Activated CD4-positive, alpha-beta T cell treated with anti-CD3 and anti-CD28 coated beads, Interleukin-2, amount 50 U/mL, for 24 hours (primary cell): ENCODE results near the gene RHAG.

Experiments
- DNase-seq, 2 donors: peaks; one replicate each; pipeline ENCODE4 v3.0.0-alpha.2; 2020; ENCODE audit warnings: low read depth in 1 of 2, low spot score in 1 of 2

Gene RHAG

GRCh38 chr6:49565261-49565660 is 71.4 kb downstream of the RHAG start:
- DNase-seq = no peak

GRCh38 chr6:49564552-49564951 is 72.1 kb downstream of the RHAG start:
- no peak for DNase-seq

GRCh38 chr6:49563006-49563886 is 73.4 kb downstream of the RHAG start:
- no peak for DNase-seq

- DNase-seq = no peak
Measured at GRCh38 chr6:49558238-49558637, 78.4 kb downstream of the RHAG start.

DNA sequence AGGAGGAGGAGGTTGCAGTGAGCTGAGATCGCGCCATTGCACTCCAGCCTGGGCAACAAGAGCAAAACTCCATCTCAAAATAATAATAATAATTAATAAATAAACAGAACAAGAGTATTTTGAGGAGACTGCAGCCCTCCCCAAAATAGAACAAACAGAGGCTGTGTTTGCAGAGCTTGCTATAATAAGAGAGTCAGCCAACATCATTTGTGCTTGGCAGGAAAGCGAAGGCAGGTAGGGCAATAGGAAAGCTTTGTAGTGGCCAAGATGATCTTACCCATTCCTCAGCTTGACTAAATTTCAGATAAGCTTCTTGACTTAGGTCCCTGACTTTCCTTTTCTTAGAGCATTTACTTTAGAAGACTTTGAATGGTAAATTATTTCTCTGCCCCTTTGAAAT is 79.5 kb downstream of the RHAG start:
- DNase-seq = no peak

DNA sequence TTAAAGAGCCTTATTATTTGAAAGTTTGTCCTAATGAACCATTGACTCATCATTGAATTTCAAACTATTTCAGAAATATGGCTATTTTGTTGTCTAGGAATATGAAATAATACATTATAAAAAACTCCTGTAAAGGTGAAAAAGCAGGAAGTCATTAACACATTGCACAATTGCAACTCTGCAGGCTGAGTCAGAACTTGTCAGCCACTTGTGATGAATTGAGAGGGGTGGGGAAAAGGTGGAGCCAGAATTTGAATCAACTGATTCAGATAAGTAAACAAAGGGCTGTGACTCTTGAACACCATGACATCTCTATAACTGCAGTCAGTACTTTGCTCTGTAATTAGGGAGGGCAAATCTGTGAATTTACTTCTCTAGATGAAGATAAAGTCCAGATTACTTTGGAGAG is 80.2 kb downstream of the RHAG start:
- DNase-seq = no peak

GRCh38 chr6:49555951-49556350 is 80.7 kb downstream of the RHAG start:
- no peak for DNase-seq
